ENCODE results near the gene CTNND2. TPM values are rescaled to one million over a fixed set of nuclear protein-coding genes. Genes with fewer than 3 reads are reported as not detected.

The CTNND2 gene
- total and polyA plus RNA-seq, 4 donors = 0.05 to 0.50 (median 0.27) TPM

GRCh38 chr5:11897781-11898180 lies 6.5 kb downstream of the CTNND2 start:
- Histone ChIP-seq H3K9me3 (ENCODE audit: control insufficient read depth in 4 of 4, low read length in 3 of 4) (peaks cover 0 to 3% (median 0%) of the 10 kb centered on the region in 4 donors), H3K27ac (ENCODE audit: low read depth in 1 of 2, low read length in 2 of 2) (no peak overlapping the region), H3K4me1 (ENCODE audit: control insufficient read depth in 4 of 4, insufficient read depth in 4 of 4, low read length in 3 of 4) (no peaks in the 10 kb centered on the region), H3K27me3 (ENCODE audit: control insufficient read depth in 4 of 4, insufficient read depth in 4 of 4, low read length in 3 of 4) (peaks cover 0 to 6% (median 2%) of the 10 kb centered on the region in 4 donors), H3K9ac (ENCODE audit: low read depth in 1 of 2, low read length in 2 of 2) (no peak overlapping the region), H3K36me3 (ENCODE audit: control insufficient read depth in 4 of 4, insufficient read depth in 3 of 4, low read depth in 1 of 4, low read length in 3 of 4) (no peaks in the 10 kb centered on the region), H3K4me3 (ENCODE audit: low read depth in 1 of 3, low read length in 3 of 3) (no peak overlapping the region)
- DNase-seq (ENCODE audit: low spot score) = no peak
- no peak for TF ChIP-seq FOXA2 (IDR thresholded peaks at IDR 0.05)
- TF ChIP-seq REST (IDR thresholded peaks at IDR 0.05) = no peak
- no peak for TF ChIP-seq GABPA (IDR thresholded peaks at IDR 0.05 in 1 of 2, conservative IDR thresholded peaks at IDR 0.05 in 1 of 2)
- no peak for TF ChIP-seq ZBTB33 (IDR thresholded peaks at IDR 0.05)
- no peak for TF ChIP-seq MAX (IDR thresholded peaks at IDR 0.05)
- no peak for TF ChIP-seq YY1 (IDR thresholded peaks at IDR 0.05)

- 75% methylated on average over 5 of the region's 5 CpGs for WGBS
- Histone ChIP-seq H3K9me3 (ENCODE audit: control insufficient read depth in 4 of 4, low read length in 3 of 4) (peaks cover 0 to 3% (median 0%) of the 10 kb centered on the region in 4 donors), H3K9ac (ENCODE audit: low read depth in 1 of 2, low read length in 2 of 2) (no peak overlapping the region), H3K4me1 (ENCODE audit: control insufficient read depth in 4 of 4, insufficient read depth in 4 of 4, low read length in 3 of 4) (no peaks in the 10 kb centered on the region), H3K27ac (ENCODE audit: low read depth in 1 of 2, low read length in 2 of 2) (no peak overlapping the region), H3K36me3 (ENCODE audit: control insufficient read depth in 4 of 4, insufficient read depth in 3 of 4, low read depth in 1 of 4, low read length in 3 of 4) (no peaks in the 10 kb centered on the region), H3K27me3 (ENCODE audit: control insufficient read depth in 4 of 4, insufficient read depth in 4 of 4, low read length in 3 of 4) (no peaks in the 10 kb centered on the region), H3K4me3 (ENCODE audit: low read depth in 1 of 3, low read length in 3 of 3) (no peak overlapping the region)
- TF ChIP-seq FOXA2 (IDR thresholded peaks at IDR 0.05) = no peak
- no peak for TF ChIP-seq YY1 (IDR thresholded peaks at IDR 0.05)
- no peak for TF ChIP-seq EGR1 (IDR thresholded peaks at IDR 0.05; ENCODE audit: low read depth in 2 of 2)
- TF ChIP-seq REST (IDR thresholded peaks at IDR 0.05) = no peak
- TF ChIP-seq FOXA1 (IDR thresholded peaks at IDR 0.05) = no peak
- no peak for TF ChIP-seq TAF1 (conservative IDR thresholded peaks at IDR 0.05)
- TF ChIP-seq ZBTB33 (IDR thresholded peaks at IDR 0.05) = no peak
- no peak for TF ChIP-seq MAX (IDR thresholded peaks at IDR 0.05)
- no peak for TF ChIP-seq JUND (IDR thresholded peaks at IDR 0.05)
- TF ChIP-seq NR2F2 (IDR thresholded peaks at IDR 0.05) = no peak
- no peak for TF ChIP-seq HNF4G (IDR thresholded peaks at IDR 0.05)
- no peak for TF ChIP-seq RAD21 (IDR thresholded peaks at IDR 0.05)
- TF ChIP-seq HNF4A (conservative IDR thresholded peaks at IDR 0.05) = no peak
- TF ChIP-seq ATF3 (IDR thresholded peaks at IDR 0.05) = no peak
- TF ChIP-seq CTCF (IDR thresholded peaks at IDR 0.05; ENCODE audit: low read depth, low read length, missing input control) = no peak
- TF ChIP-seq RXRA (IDR thresholded peaks at IDR 0.05) = no peak
- DNase-seq (ENCODE audit: low spot score) = no peak
These were observed 9.3 kb downstream of the CTNND2 start for GRCh38 chr5:11894992-11895391.
